KMS-11 (cell line): ENCODE measurements around the gene ADRA2C.

ENCODE experiments used
- H2AFZ ChIP-seq: fragments of 200-600 bp; sonication (generic); 2 replicates; pipeline ENCODE4 v1.6.1; 2016; ENCODE audit warnings: antibody characterized with exemption, mixed run types, low read depth
- H3K27ac ChIP-seq: fragments of 200-600 bp; sonication (generic); 2 replicates; pipeline ENCODE4 v1.6.1; 2016; ENCODE audit warnings: mild to moderate bottlenecking, mixed run types
- H3K27me3 ChIP-seq: fragments of 200-600 bp; sonication (generic); 2 replicates; pipeline ENCODE4 v1.6.1; 2017; ENCODE audit warnings: mild to moderate bottlenecking, low read depth, mixed run types, moderate library complexity; ENCODE audit not compliant: insufficient read depth
- H3K36me3 ChIP-seq: fragments of 200-600 bp; sonication (generic); 2 replicates; pipeline ENCODE4 v1.6.1; 2017; ENCODE audit warnings: mild to moderate bottlenecking, mixed run types; ENCODE audit not compliant: insufficient read depth
- H3K4me1 ChIP-seq: fragments of 200-600 bp; sonication (generic); 2 replicates; pipeline ENCODE4 v1.6.1; 2016; ENCODE audit warnings: mild to moderate bottlenecking, low read depth, mixed run types; ENCODE audit not compliant: poor library complexity, severe bottlenecking
- H3K4me2 ChIP-seq: fragments of 200-600 bp; sonication (generic); 2 replicates; pipeline ENCODE4 v1.7.0; 2016; ENCODE audit warnings: mild to moderate bottlenecking, mixed run types
- H3K4me3 ChIP-seq: fragments of 200-600 bp; sonication (generic); IDR thresholded peaks from 2 replicates; pipeline ENCODE4 v1.6.1; 2017; ENCODE audit warnings: low read depth, low read length, mixed read lengths; ENCODE audit not compliant: insufficient read depth
- H3K79me2 ChIP-seq: fragments of 200-600 bp; sonication (generic); 2 replicates; pipeline ENCODE4 v1.6.1; 2016; ENCODE audit warnings: low read depth, mixed run types; ENCODE audit not compliant: insufficient read depth
- H3K9ac ChIP-seq: fragments of 200-600 bp; sonication (generic); 2 replicates; pipeline ENCODE4 v1.6.1; 2016; ENCODE audit warnings: mild to moderate bottlenecking, mixed run types
- H4K20me1 ChIP-seq: fragments of 200-600 bp; sonication (generic); 2 replicates; pipeline ENCODE4 v1.6.1; 2016; ENCODE audit warnings: mild to moderate bottlenecking, mixed run types; ENCODE audit not compliant: insufficient read depth
- TF ChIP-seq, protein P1 (sequence below): fragments of 200-600 bp; sonication (generic); conservative IDR thresholded peaks from 2 replicates; pipeline ENCODE4 v1.6.1; 2017; ENCODE audit warnings: low read depth, mild to moderate bottlenecking, antibody characterized with exemption, low read length, moderate library complexity, mixed read lengths

The ADRA2C gene

GRCh38 chr4:3789587-3789986, 23.4 kb downstream of the ADRA2C start:
- no peaks in the 10 kb centered on the region for H3K36me3 ChIP-seq
- H3K79me2 ChIP-seq: no peaks in the 10 kb centered on the region
- H3K9ac ChIP-seq: no peak overlapping the region
- no peaks in the 10 kb centered on the region for H4K20me1 ChIP-seq
- H3K27ac ChIP-seq: no peak overlapping the region
- TF ChIP-seq, protein P1, sequence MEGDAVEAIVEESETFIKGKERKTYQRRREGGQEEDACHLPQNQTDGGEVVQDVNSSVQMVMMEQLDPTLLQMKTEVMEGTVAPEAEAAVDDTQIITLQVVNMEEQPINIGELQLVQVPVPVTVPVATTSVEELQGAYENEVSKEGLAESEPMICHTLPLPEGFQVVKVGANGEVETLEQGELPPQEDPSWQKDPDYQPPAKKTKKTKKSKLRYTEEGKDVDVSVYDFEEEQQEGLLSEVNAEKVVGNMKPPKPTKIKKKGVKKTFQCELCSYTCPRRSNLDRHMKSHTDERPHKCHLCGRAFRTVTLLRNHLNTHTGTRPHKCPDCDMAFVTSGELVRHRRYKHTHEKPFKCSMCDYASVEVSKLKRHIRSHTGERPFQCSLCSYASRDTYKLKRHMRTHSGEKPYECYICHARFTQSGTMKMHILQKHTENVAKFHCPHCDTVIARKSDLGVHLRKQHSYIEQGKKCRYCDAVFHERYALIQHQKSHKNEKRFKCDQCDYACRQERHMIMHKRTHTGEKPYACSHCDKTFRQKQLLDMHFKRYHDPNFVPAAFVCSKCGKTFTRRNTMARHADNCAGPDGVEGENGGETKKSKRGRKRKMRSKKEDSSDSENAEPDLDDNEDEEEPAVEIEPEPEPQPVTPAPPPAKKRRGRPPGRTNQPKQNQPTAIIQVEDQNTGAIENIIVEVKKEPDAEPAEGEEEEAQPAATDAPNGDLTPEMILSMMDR: no peak
- H3K4me1 ChIP-seq: no peaks in the 10 kb centered on the region
- no peak overlapping the region for H3K4me2 ChIP-seq
- H2AFZ ChIP-seq: no peak overlapping the region
- H3K27me3 ChIP-seq: peaks cover 2% of the 10 kb centered on the region; the same call in 1 of the 2 replicates
- no peak overlapping the region for H3K4me3 ChIP-seq

- Histone ChIP-seq H3K9ac (no peak overlapping the region), H3K79me2 (no peaks in the 10 kb centered on the region), H2AFZ (no peak overlapping the region), H3K36me3 (no peaks in the 10 kb centered on the region), H3K4me1 (no peaks in the 10 kb centered on the region), H3K27me3 (peaks cover 2% of the 10 kb centered on the region; the same call in 1 of the 2 replicates), H4K20me1 (no peaks in the 10 kb centered on the region), H3K27ac (no peak overlapping the region), H3K4me2 (no peak overlapping the region), H3K4me3 (no peak overlapping the region)
- TF ChIP-seq, protein P1: no peak
Observed at GRCh38 chr4:3790006-3790561, 23.9 kb downstream of the ADRA2C start.

GRCh38 chr4:3791256-3791655, 25.1 kb downstream of the ADRA2C start:
- TF ChIP-seq, protein P1: no peak
- Histone ChIP-seq H3K4me2 (no peak overlapping the region), H3K27ac (no peak overlapping the region), H3K36me3 (no peaks in the 10 kb centered on the region), H3K79me2 (no peaks in the 10 kb centered on the region), H4K20me1 (no peaks in the 10 kb centered on the region), H3K9ac (no peak overlapping the region), H2AFZ (no peak overlapping the region), H3K4me1 (no peaks in the 10 kb centered on the region), H3K4me3 (no peak overlapping the region), H3K27me3 (peaks cover 2% of the 10 kb centered on the region; the same call in 1 of the 2 replicates)

DNA sequence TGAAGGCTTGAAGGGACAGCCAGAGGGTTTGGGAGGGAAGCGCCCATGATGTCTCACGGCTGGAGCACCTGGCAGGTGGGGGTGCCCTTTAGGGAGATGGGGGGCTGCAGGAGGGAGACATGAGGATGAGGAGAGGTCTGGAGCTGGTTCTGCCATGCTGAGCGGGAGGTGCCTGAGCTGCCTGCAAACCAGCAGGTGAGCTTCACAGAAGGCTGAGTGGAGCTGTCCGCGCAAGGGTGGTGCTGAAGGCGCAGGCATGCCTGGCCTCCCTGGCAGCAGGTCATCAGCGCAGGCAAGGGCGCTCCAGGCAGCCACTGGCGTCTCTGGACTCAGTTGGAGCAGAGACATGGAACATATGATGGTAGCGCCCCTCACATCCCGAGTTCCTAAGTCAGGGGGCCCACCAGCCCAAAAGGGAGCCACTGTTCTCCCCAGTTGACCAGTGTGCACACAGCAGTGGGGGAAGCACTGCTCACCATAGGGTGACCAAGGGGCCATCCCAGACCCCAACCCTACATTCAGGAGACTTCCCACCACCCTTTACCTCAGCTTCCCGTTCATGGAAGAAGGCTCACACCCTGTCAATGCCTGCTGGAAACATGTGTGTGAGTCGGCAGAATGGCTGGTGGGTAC, 25.8 kb downstream of the ADRA2C start:
- no peaks in the 10 kb centered on the region for H3K36me3 ChIP-seq
- no peaks in the 10 kb centered on the region for H3K79me2 ChIP-seq
- no peak overlapping the region for H2AFZ ChIP-seq
- no peak overlapping the region for H3K27ac ChIP-seq
- H3K4me1 ChIP-seq: no peaks in the 10 kb centered on the region
- no peak overlapping the region for H3K4me2 ChIP-seq
- H3K27me3 ChIP-seq: peaks cover 2% of the 10 kb centered on the region; the same call in 1 of the 2 replicates
- no peaks in the 10 kb centered on the region for H4K20me1 ChIP-seq
- TF ChIP-seq, protein P1: no peak
- no peak overlapping the region for H3K9ac ChIP-seq
- no peak overlapping the region for H3K4me3 ChIP-seq
